WTC11 (cell line): Measurements from ENCODE around the gene PITHD1.

Experiments
- CTCF ChIP-seq: fragments of 200-600 bp; IDR thresholded peaks from 2 replicates; pipeline ENCODE4 v1.8.0; 2022; ENCODE audit warnings: antibody characterized with exemption
- ZNF138 ChIP-seq: sonication (generic); formaldehyde crosslinking; conservative IDR thresholded peaks from 2 replicates; pipeline ENCODE4 v1.8.1; 2022; ENCODE audit warnings: mild to moderate bottlenecking, moderate library complexity, missing genetic modification reagents

DNA sequence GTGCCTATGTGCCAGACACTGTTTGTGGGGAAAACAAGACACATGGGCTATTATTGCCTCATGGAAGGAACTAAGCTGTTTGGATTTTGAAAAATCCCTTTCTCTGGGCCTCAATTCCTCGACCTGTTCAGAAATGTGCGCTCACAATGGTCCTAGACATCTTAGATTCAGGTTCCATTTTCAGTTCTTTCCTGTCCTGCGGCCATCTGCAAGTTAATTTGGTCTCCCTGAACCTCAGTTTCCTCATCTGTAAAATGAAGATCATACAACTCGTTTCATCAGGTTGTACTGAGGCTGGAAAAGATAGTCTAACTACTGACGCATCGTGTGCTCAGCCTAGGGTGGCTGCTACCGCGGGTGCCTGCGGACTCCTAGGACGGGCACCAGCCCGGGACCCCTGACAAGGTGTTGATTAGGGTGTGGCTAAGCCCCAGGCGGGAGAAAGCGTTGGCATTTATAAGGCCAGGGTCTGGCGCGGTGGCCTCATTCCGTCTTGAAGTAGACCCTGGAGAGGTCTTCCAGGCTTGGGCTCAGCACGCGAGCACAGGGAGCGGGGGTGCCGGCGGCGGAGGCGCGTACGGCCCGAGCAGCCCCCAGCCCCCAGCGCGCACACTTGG, 35.4 kb upstream of the PITHD1 start:
- TF ChIP-seq CTCF, result no peak
- TF ChIP-seq ZNF138 (CRISPR knock-in tag), result no peak
